Neural cell (in vitro differentiated cells): ENCODE measurements around the gene FCHSD1.
"Not testable (repeated sequence)": the region's sequence is repeated elsewhere in the genome, so short reads cannot be mapped to it uniquely, and the experiment has no call there.

Experiments
- CTCF ChIP-seq: fragments of 450-650 bp; IDR thresholded peaks from 2 replicates; pipeline ENCODE4 v1.5.1; 2014; ENCODE audit warnings: antibody characterized with exemption, mild to moderate bottlenecking, moderate library complexity; ENCODE audit not compliant: poor library complexity, severe bottlenecking
- POLR2AphosphoS5 ChIP-seq: IDR thresholded peaks from 2 replicates; pipeline ENCODE4 v1.6.1; 2012

GRCh38 chr5:141609921-141610320, 41.3 kb downstream of the FCHSD1 start:
- not testable (repeated sequence) for TF ChIP-seq CTCF, POLR2AphosphoS5
